ENCODE results near the gene SLC24A3.

Gene SLC24A3

DNA sequence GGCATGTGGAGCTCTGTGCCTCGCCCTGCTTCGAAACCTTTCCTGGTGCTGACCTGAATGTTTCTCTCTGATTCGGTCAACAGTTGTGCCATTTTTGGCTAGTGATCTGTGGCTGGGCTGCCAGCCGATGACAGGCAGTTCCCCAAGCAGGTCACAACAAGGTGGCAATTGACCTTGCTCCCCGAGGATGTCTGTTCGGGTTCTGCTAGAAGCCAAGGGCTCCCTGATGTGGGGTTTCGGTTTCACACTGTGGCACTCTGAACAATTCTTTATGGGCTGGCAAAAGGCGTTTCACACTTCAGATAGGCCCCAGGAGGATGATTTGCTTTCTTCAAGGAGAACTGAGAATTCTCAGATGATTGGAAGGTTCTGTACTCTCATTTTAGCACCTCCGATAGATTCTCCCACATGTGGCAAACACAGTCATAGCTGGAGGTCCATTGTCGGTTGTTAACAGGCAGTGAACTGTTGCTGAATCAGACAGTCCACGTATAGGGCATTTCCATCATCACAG lies 135.6 kb downstream of the SLC24A3 start:
- DNase-seq: no peak

GRCh38 chr20:19348582-19348981 lies 136.1 kb downstream of the SLC24A3 start:
- DNase-seq: no peak

GRCh38 chr20:19349879-19350278 lies 137.4 kb downstream of the SLC24A3 start:
- no peak for DNase-seq

DNA sequence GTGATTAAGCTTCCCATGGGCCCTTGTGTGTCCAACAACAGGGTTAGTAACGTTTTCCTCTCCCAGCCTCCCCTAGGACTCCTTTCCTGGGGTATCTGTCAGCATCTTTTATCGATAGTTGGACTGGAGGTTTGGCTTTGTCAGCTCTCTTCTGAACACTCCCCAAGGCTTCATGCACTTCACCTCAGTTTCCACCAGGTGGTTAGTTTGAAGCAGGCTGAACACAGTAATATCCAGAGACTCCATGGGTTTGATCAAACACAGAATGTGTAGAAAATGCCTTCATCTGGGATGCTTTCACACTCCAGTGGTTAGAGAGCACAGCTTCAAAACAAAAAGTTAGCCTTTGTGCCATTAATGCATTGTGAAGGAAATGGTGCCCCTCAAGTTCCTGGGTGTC lies 139.1 kb downstream of the SLC24A3 start:
- DNase-seq: no peak

DNA sequence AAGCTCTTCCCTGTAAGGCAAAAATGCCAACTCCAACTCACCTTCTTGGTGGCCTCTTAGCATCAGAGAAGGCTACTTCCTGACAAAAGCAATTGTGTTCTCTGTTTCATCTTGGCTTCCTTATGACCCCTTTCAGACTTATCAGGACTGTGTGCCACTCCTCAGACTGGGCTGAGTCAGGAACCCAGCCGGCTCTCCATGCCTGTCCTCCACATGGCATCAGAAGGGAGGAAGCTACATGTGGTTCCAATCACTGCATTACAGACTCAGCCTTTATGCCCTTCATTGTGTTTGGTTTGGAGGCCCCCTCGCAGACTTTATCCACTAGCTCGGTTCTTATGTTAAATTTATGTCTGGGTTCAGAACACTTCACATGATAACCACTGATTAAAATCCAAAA lies 142.5 kb downstream of the SLC24A3 start:
- no peak for DNase-seq

- no peak for DNase-seq
Measured at GRCh38 chr20:19361790-19362189, 149.3 kb downstream of the SLC24A3 start.

- no peak for DNase-seq
Measured at GRCh38 chr20:19363476-19363875, 151.0 kb downstream of the SLC24A3 start.

DNA sequence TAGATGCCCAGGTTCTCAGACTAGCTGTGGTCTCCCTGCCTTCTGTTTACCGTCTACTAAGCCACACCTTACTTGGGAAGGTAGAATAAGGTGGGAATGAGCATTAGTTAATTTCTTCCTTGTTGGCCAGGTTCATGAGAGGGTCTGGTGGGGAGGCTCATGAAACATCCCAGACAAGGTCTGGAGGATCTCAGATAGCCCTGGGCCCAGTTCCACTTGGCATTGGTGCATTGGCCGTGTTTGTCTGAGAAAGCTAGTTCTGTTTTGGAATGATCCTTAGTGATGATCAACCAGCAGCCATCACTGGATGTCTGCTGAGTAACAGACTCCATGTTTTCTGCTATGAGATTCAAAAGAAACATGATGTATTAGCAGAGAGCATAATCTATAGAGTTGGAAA lies 155.1 kb downstream of the SLC24A3 start:
- no peak for DNase-seq

- no peak for DNase-seq
Measured at GRCh38 chr20:19368351-19368750, 155.9 kb downstream of the SLC24A3 start.

GRCh38 chr20:19370076-19371075 lies 157.9 kb downstream of the SLC24A3 start:
- DNase-seq: no peak

- DNase-seq: no peak
Measured at GRCh38 chr20:19371112-19371511, 158.7 kb downstream of the SLC24A3 start.

DNA sequence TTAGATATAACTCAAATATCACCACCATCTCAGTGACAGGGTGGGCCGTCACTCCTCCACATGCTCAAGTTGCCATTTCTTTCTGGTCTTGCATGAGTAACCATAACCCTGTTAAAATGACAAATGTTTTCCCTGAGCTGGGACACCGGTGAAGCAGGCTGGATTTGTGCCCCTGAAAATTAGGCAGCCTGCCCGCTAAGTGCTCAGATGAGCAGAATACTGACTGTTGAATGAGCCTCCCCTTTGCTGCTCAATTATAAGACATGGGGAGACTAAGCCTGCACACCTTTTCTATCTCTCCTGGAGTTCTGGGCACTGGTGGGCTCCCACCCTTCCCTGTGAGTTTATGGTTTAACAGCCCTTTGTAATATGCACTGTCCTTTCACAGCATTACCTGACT lies 161.8 kb downstream of the SLC24A3 start:
- no peak for DNase-seq

GRCh38 chr20:19375395-19375794 lies 163.0 kb downstream of the SLC24A3 start:
- no peak for DNase-seq

DNA sequence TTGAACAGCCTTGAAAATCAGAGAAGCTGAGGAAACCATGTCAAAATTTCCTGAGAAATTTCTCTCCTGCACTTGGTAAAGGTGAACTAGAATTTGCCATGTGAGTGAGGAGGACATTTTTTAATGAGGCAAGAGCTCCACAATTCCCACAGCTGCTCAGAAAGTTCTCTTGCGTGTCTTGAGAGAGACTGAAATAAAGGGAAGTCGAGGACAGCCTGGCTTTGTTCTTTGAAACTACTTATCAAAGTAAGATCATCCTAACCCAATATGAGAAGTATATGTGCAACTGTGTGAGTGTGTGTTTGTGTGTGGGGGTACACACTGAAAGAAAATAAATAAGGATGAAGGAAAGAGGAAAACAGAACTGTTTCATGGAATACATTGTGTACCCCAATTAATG lies 163.4 kb downstream of the SLC24A3 start:
- no peak for DNase-seq

DNA sequence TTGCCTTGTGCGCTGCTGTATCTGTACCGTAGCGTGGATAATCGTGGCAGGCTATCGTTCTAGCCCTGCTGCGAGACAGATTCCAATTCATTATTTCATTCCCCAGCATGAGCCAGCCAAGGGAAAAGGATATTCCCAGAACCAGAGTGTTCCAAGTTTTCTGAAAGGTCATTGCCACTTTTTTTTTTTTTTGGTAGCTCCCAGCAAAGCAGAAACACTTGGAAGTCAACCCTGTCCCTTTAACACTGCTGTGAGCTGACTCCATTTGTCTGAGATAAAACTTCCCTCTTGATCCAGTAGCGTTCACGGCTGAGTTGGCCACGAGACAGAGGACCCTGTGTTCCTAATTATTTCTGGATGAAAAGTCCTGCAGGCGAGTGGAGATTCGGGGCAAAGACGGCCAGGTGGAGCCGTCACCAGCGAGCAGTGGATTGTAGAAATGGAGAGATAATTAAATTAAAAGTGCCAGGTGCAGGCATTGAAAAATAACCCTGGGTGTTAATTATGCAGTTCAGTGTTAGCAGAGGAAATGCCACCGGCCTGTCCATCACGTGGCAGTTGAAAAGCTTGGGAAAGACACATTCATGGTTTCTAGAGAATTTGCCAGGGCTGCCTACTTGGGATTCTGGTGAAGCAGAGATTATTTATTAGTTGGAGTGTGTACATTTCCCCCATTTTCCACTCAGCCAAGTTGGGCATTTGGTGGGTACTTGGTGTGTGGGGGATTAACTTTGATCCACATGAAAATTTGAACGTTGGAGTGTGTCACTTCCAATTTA lies 164.2 kb downstream of the SLC24A3 start:
- no peak for DNase-seq

GRCh38 chr20:19378058-19378457 lies 165.6 kb downstream of the SLC24A3 start:
- DNase-seq: no peak

- DNase-seq: no peak
Measured at GRCh38 chr20:19380211-19380610, 167.8 kb downstream of the SLC24A3 start.

GRCh38 chr20:19381947-19382346 lies 169.5 kb downstream of the SLC24A3 start:
- no peak for DNase-seq

DNA sequence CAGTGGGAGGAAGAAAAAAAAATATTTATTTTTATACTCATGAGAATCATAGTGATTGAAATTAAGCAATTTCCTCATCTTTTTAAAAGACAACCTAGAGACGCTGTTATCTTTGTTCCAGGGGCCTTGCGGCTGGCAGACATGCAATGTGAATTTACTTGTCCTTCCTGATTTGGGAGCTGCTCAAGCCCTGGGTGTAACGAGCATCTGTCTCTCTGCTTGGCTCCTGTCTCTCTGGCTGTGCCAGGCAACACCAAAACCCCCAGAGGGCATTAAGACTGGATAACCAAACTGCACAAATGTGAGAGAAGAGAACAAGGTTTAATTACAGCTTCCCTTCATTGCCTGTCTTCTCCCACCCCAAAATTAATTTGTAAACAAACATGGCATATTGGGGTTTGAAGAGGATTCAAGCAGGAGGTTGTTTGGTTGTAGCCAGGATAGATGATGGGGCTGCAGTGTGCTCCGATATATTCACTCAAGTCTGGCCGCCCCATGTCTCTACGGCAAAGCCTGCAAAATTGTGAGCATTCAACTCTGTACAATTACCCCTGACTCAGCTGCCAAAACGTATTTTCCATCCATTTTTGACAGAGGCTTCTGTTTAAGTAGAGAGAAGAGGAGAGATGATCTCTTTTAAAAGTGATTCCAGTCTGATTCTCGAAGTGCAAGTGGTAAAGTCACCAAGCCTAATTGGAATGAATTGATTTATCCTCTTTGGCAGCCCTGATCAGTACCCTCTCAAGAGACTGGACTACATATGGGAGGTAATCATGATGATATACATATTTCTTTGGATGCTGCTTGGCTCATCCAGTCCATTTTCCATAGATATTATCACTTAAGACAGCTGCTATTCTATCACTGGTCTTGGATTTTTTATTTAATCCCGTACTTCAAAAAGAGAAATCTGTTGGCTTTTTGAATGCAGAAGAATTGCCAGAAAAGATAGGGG lies 170.2 kb downstream of the SLC24A3 start:
- DNase-seq: no peak

DNA sequence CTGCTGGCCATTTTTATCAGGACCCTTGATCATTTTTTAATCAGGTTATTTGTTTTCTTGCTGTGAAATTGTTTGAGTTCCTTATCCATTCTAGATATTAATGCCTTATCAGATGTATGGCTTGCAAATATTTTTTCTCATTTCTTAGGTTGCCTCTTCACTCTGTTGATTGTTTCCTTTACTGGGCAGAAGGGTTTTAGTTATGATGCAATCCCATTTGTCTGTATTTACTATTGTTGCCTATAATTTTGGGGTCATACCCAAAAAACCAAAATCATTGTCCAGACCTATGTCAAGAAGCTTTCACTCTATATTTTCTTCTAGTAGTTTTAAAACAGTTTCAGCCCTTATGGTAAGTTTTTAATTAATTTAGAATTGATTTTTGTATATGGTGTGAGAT lies 172.5 kb downstream of the SLC24A3 start:
- DNase-seq: no peak

DNA sequence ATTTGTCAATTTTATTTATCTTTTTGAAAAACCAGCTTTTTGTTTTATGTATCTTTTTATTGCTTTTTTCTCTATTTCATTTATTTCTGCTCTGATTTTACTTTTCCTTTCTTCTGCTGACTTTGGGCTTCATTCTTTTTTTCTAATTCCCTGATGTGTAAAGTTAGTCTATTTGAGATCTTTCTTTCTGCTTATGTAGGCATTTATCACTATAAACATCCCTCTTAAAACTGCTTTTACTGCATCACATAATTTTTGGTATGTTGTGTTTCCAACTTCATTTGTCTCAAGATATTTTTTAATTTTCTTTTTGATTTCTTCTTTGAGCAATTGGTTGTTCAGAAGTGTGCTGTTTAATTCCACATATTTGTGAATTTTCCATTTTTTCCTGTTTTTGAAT lies 174.8 kb downstream of the SLC24A3 start:
- DNase-seq: no peak

GRCh38 chr20:19392344-19393130 lies 180.1 kb downstream of the SLC24A3 start:
- DNase-seq: no peak

Measured in cortex of kidney (tissue), 1 donor.